Lower lobe of right lung (tissue), 2 donors: ENCODE results near the gene STXBP1. TPM values are rescaled to one million over a fixed set of nuclear protein-coding genes. Genes with fewer than 3 reads are reported as not detected.
A peak's percentile ranks its signal among the peaks of the same experiment; 100 is the strongest.

ENCODE experiments used
- ATAC-seq, 2 donors: fragments of 200-7000 bp; cut with Tn5 transposase; one replicate each; pipeline ENCODE4 v1.9.1; 2020 to 2022; ENCODE audit warnings: mild to moderate bottlenecking in 2 of 2, moderate library complexity in 2 of 2
- DNase-seq: peaks from one replicate; pipeline ENCODE4 v3.0.0-alpha.2; 2020
- H3K27ac ChIP-seq: fragments of 200-600 bp; one replicate; pipeline ENCODE4 v1.8.0; 2022
- H3K27me3 ChIP-seq: fragments of 200-600 bp; one replicate; pipeline ENCODE4 v1.8.0; 2022; ENCODE audit warnings: low read depth
- H3K36me3 ChIP-seq: fragments of 200-600 bp; one replicate; pipeline ENCODE4 v1.8.0; 2022; ENCODE audit warnings: mild to moderate bottlenecking
- H3K4me1 ChIP-seq: fragments of 200-600 bp; one replicate; pipeline ENCODE4 v1.8.0; 2022
- H3K4me3 ChIP-seq: fragments of 200-600 bp; one replicate; pipeline ENCODE4 v1.8.0; 2022; ENCODE audit warnings: mild to moderate bottlenecking
- H3K9me3 ChIP-seq: fragments of 200-600 bp; one replicate; pipeline ENCODE4 v1.8.0; 2022
- CTCF ChIP-seq: fragments of 200-600 bp; IDR thresholded peaks from one replicate; pipeline ENCODE4 v1.8.0; 2022; ENCODE audit warnings: antibody characterized with exemption, mild to moderate bottlenecking
- intact Hi-C: fragments of 100-400 bp; cut with DNase I; formaldehyde crosslinking; loops from one replicate; pipeline ENCODE4 v1.11.0; 2022
- total RNA-seq: library from RNA; stranded (reverse); fragmentation: NEBNext Ultra II Directional; extraction: Animal tissue kit (Norgen Biotek cat#: 25700); gene quantifications from one replicate; pipeline ENCODE4 v1.2.1, GENCODE V29; 2021
- donor health status: DM: no; HTN: yes; CAD: no; lungs with severe emphysema.

STXBP1 gene
- total RNA-seq, 1 donor from 2014 or later = 88.6 TPM

GRCh38 chr9:127628758-127629467, 16.8 kb downstream of the STXBP1 start:
- Histone ChIP-seq H3K9me3 (no peaks in the 10 kb centered on the region), H3K4me3 (no peak overlapping the region), H3K4me1 (peaks cover 36% of the 10 kb centered on the region), H3K36me3 (no peaks in the 10 kb centered on the region), H3K27ac (no peak overlapping the region), H3K27me3 (no peaks in the 10 kb centered on the region)
- DNase-seq (no peak), ATAC-seq (no peak)
- intact Hi-C loops = no loop called here
- no peak for TF ChIP-seq CTCF

GRCh38 chr9:127629468-127630081, 17.5 kb downstream of the STXBP1 start:
- intact Hi-C loops = no loop called here
- Histone ChIP-seq H3K36me3 (no peaks in the 10 kb centered on the region), H3K4me3 (no peak overlapping the region), H3K4me1 (peaks cover 43% of the 10 kb centered on the region), H3K27me3 (no peaks in the 10 kb centered on the region), H3K27ac (no peak overlapping the region), H3K9me3 (no peaks in the 10 kb centered on the region)
- TF ChIP-seq CTCF = no peak
- DNase-seq = no peak
- no peak for ATAC-seq

- H3K27ac ChIP-seq = peak overlapping the region; percentile 56
- no peaks in the 10 kb centered on the region for H3K36me3 ChIP-seq
- H3K27me3 ChIP-seq = no peaks in the 10 kb centered on the region
- intact Hi-C loops = no loop called here
- no peak overlapping the region for H3K4me3 ChIP-seq
- peaks cover 50% of the 10 kb centered on the region for H3K4me1 ChIP-seq
- ATAC-seq (no peak), DNase-seq (no peak)
- TF ChIP-seq CTCF = no peak
- H3K9me3 ChIP-seq = no peaks in the 10 kb centered on the region
Measured at GRCh38 chr9:127633216-127633862, 21.3 kb downstream of the STXBP1 start.

- H3K9me3 ChIP-seq = no peaks in the 10 kb centered on the region
- no peaks in the 10 kb centered on the region for H3K27me3 ChIP-seq
- H3K4me3 ChIP-seq = no peak overlapping the region
- peaks cover 50% of the 10 kb centered on the region for H3K4me1 ChIP-seq
- intact Hi-C loops = no loop called here
- TF ChIP-seq CTCF = no peak
- H3K36me3 ChIP-seq = no peaks in the 10 kb centered on the region
- DNase-seq (no peak), ATAC-seq (peak in 1 of 2 donors; percentile 28)
- H3K27ac ChIP-seq = peak overlapping the region; percentile 56
Measured at GRCh38 chr9:127634021-127634420, 21.9 kb downstream of the STXBP1 start.

GRCh38 chr9:127634698-127635097, 22.6 kb downstream of the STXBP1 start:
- intact Hi-C loops = no loop called here

More at GRCh38 chr9:127634698-127635097, 22.6 kb downstream of the STXBP1 start:
- Histone ChIP-seq H3K36me3 (no peaks in the 10 kb centered on the region), H3K4me3 (no peak overlapping the region), H3K9me3 (no peaks in the 10 kb centered on the region), H3K27ac (peak overlapping the region; percentile 51), H3K4me1 (peaks cover 45% of the 10 kb centered on the region), H3K27me3 (no peaks in the 10 kb centered on the region)
- DNase-seq (no peak), ATAC-seq (no peak)
- TF ChIP-seq CTCF = no peak
